Osteoblast (primary cell): ENCODE results near the gene EIF3B. TPM values are rescaled to one million over a fixed set of nuclear protein-coding genes. Genes with fewer than 3 reads are reported as not detected.

Experiments used
- DNase-seq: peaks from one replicate; pipeline ENCODE4 v3.0.0; 2011; ENCODE audit warnings: low spot score, mixed read lengths; ENCODE audit not compliant: insufficient read length; ENCODE audit errors: missing footprints
- H2AFZ ChIP-seq: 2 replicates; pipeline ENCODE4 v1.6.0; 2011; ENCODE audit warnings: mild to moderate bottlenecking, low read length
- H3K27ac ChIP-seq: 2 replicates; pipeline ENCODE4 v1.5.1; 2011; ENCODE audit warnings: mild to moderate bottlenecking, low read depth, low read length, moderate library complexity
- H3K27me3 ChIP-seq: 2 replicates; pipeline ENCODE4 v1.6.0; 2012; ENCODE audit warnings: mild to moderate bottlenecking, control low read depth, inconsistent platforms, low read length, moderate library complexity; ENCODE audit not compliant: insufficient read depth
- H3K36me3 ChIP-seq: 2 replicates; pipeline ENCODE4 v1.5.1; 2011; ENCODE audit warnings: mild to moderate bottlenecking, low read length, control low read depth, moderate library complexity; ENCODE audit not compliant: insufficient read depth
- H3K4me1 ChIP-seq: 2 replicates; pipeline ENCODE4 v1.5.1; 2011; ENCODE audit warnings: mild to moderate bottlenecking, low read length, control low read depth, moderate library complexity; ENCODE audit not compliant: insufficient read depth
- H3K4me2 ChIP-seq: 2 replicates; pipeline ENCODE4 v1.6.0; 2011; ENCODE audit warnings: mild to moderate bottlenecking, low read length; ENCODE audit not compliant: insufficient read depth
- H3K4me3 ChIP-seq: fragments of 200-600 bp; sonication (generic); 3 replicates; pipeline ENCODE4 v1.5.1; 2012; ENCODE audit warnings: mild to moderate bottlenecking, low read length, inconsistent platforms; ENCODE audit not compliant: insufficient read depth
- H3K79me2 ChIP-seq: 2 replicates; pipeline ENCODE4 v1.6.0; 2012; ENCODE audit warnings: mild to moderate bottlenecking, low read length, control low read depth, inconsistent platforms; ENCODE audit not compliant: insufficient read depth
- H3K9me3 ChIP-seq: 2 replicates; pipeline ENCODE4 v1.5.1; 2011; ENCODE audit warnings: low read depth, low read length, control low read depth
- H4K20me1 ChIP-seq: 2 replicates; pipeline ENCODE4 v1.6.0; 2012; ENCODE audit warnings: mild to moderate bottlenecking, low read length, control low read depth; ENCODE audit not compliant: insufficient read depth
- total RNA-seq: library from RNA; depleted of rRNA; stranded (reverse); fragments of >200 nt; gene quantifications from 2 replicates; pipeline ENCODE4 v1.2.3, GENCODE V29; 2012
- TF ChIP-seq, protein P1 (sequence below): IDR thresholded peaks from 2 replicates; pipeline ENCODE4 v1.5.1; 2011; ENCODE audit warnings: mild to moderate bottlenecking, low read depth, low read length, moderate library complexity; ENCODE audit errors: extremely low read depth

Gene EIF3B
- total RNA-seq, 1 donor: 176 TPM

DNA sequence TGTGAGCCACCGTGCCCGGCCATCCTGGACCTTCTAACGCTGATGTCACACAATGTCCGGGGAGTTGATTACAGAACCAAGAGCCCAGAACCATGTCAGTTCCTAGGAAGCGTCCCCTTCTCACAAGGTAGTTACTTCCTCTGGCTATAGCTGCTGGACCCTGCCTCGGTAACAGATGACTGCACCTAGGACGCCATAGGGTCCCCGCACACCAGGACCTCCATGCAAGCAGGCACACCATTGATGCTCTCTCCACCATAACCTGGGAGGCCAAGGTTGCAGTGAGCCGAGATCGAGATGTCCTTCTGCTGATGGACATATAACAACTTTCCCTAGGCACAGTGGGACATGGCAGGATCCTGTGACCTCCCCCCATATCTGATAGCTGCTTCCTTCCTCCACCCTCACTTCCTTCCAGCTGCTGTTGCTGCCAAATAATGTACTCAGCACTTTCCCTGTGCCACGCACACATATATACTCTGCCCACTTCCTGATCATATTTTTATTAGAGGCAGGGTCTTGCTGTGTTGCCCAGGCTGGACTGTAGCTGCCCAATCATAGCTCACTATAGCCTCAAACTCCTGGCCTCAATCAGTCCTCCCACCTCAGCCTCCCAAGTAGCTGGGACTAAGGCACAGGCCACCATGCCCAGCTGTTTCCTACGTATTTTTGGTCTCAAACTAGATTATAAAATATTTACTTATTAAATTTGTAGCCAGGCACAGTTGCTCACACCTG lies 36.9 kb upstream of the EIF3B start:
- Histone ChIP-seq H3K27ac (no peak overlapping the region), H3K4me3 (no peak overlapping the region), H2AFZ (no peak overlapping the region), H3K27me3 (no peaks in the 10 kb centered on the region), H3K9me3 (no peaks in the 10 kb centered on the region), H4K20me1 (no peaks in the 10 kb centered on the region), H3K79me2 (peaks cover 13% of the 10 kb centered on the region), H3K36me3 (no peaks in the 10 kb centered on the region), H3K4me1 (peaks cover 5% of the 10 kb centered on the region), H3K4me2 (no peak overlapping the region)
- TF ChIP-seq, protein P1, sequence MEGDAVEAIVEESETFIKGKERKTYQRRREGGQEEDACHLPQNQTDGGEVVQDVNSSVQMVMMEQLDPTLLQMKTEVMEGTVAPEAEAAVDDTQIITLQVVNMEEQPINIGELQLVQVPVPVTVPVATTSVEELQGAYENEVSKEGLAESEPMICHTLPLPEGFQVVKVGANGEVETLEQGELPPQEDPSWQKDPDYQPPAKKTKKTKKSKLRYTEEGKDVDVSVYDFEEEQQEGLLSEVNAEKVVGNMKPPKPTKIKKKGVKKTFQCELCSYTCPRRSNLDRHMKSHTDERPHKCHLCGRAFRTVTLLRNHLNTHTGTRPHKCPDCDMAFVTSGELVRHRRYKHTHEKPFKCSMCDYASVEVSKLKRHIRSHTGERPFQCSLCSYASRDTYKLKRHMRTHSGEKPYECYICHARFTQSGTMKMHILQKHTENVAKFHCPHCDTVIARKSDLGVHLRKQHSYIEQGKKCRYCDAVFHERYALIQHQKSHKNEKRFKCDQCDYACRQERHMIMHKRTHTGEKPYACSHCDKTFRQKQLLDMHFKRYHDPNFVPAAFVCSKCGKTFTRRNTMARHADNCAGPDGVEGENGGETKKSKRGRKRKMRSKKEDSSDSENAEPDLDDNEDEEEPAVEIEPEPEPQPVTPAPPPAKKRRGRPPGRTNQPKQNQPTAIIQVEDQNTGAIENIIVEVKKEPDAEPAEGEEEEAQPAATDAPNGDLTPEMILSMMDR: no peak
- no peak for DNase-seq

DNA sequence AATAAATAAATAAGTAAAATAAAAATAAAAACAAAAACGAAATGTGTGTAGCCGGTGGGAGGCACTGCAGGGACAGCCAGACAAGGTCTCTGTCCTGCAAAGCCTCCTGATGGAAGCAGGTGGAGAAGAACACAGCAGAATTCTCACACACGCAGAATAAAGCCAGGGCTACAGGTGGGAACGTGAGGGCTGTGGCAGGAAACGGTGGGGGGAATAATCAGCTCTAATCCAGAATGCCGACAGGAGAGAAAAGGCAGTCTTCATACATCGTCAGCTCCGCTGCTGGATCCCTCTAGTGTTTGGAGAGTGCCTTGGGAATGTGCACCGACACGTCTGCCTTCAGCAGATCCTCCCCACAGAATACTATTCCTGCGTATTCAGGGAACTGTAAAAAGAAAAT lies 33.6 kb upstream of the EIF3B start:
- no peaks in the 10 kb centered on the region for H3K79me2 ChIP-seq
- H3K4me2 ChIP-seq: no peak overlapping the region
- H3K4me3 ChIP-seq: no peak overlapping the region
- no peak overlapping the region for H2AFZ ChIP-seq
- H4K20me1 ChIP-seq: no peaks in the 10 kb centered on the region
- peak; percentile 67 for DNase-seq
- H3K27ac ChIP-seq: no peak overlapping the region
- no peaks in the 10 kb centered on the region for H3K4me1 ChIP-seq
- TF ChIP-seq, protein P1: no peak
- no peaks in the 10 kb centered on the region for H3K36me3 ChIP-seq
- no peaks in the 10 kb centered on the region for H3K9me3 ChIP-seq
- no peaks in the 10 kb centered on the region for H3K27me3 ChIP-seq

DNA sequence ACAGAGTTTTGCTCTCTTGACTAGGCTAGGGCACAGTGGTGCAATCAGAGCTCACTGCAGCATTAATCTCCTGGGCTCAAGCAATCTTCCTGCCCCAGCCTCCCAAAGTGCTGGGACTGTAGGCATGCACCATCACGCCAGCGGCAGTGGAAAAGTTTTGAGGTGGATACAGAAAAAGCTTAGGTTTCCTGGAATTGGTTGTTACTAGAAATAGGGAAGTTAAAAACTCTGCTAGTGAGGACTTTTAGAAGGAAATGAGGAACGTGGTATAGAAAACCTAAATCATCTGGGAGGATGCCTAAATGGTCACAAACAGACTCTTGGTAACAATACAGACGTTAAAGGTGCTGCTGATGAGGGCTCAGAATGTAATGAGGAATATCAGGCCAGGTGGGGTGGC lies 29.5 kb upstream of the EIF3B start:
- H3K36me3 ChIP-seq: no peaks in the 10 kb centered on the region

DNA sequence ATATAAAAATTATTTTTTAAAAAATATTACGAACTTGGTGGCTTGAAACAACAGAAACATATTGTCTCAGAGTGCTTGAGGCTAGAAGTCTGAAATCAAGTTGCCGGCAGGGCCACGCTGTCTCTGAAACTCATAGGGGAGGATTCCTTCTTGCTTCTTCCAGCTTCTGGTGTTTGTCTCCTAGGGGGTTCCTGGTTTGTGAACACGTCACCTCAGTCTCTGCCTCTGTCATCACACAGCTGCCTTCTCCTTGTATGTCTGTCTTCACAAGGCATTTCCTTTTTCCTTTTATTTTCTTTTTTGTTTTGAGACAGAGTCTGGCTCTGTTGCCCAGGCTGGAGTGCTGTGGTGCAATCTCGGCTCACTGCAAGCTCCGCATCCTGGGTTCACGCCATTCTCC lies 27.7 kb upstream of the EIF3B start:
- TF ChIP-seq, protein P1: no peak
- no peaks in the 10 kb centered on the region for H3K36me3 ChIP-seq
- no peaks in the 10 kb centered on the region for H3K79me2 ChIP-seq
- no peak overlapping the region for H3K27ac ChIP-seq
- no peaks in the 10 kb centered on the region for H4K20me1 ChIP-seq
- no peaks in the 10 kb centered on the region for H3K27me3 ChIP-seq
- no peak overlapping the region for H3K4me3 ChIP-seq
- no peaks in the 10 kb centered on the region for H3K9me3 ChIP-seq
- H3K4me1 ChIP-seq: no peaks in the 10 kb centered on the region
- H3K4me2 ChIP-seq: no peak overlapping the region
- H2AFZ ChIP-seq: no peak overlapping the region
- no peak for DNase-seq

More for the DNA sequence above, 29.5 kb upstream of the EIF3B start:
- Histone ChIP-seq H3K9me3 (no peaks in the 10 kb centered on the region), H3K27ac (no peak overlapping the region), H4K20me1 (no peaks in the 10 kb centered on the region), H3K27me3 (no peaks in the 10 kb centered on the region), H3K4me3 (no peak overlapping the region), H3K4me2 (no peak overlapping the region), H2AFZ (no peak overlapping the region), H3K79me2 (no peaks in the 10 kb centered on the region), H3K4me1 (no peaks in the 10 kb centered on the region)
- TF ChIP-seq, protein P1: no peak
- DNase-seq: no peak
